ENCODE results near the gene POLL. TPM values are rescaled to one million over a fixed set of nuclear protein-coding genes. Genes with fewer than 3 reads are reported as not detected.

The POLL gene
- total and polyA plus RNA-seq, 2 of the 4 experiments (the other 2 are of a cell fraction), result 6.3 to 23.7 TPM

- no peak for TF ChIP-seq ELK1 (IDR thresholded peaks at IDR 0.05; ENCODE audit: borderline replicate concordance, low read depth, low read length)
- TF ChIP-seq MXI1 (IDR thresholded peaks at IDR 0.05; ENCODE audit: borderline replicate concordance, low read depth, low read length), result no peak
- no peak for TF ChIP-seq BHLHE40 (IDR thresholded peaks at IDR 0.05; ENCODE audit: low read depth, low read length)
- TF ChIP-seq RFX5 (IDR thresholded peaks at IDR 0.05; ENCODE audit: low read depth, low read length), result no peak
These were observed 37.9 kb upstream of the POLL start (continued) for GRCh38 chr10:101625821-101626412.

- Histone ChIP-seq H2AK5ac (ENCODE audit: low read depth, low read length) (no peak overlapping the region), H3K4me2 (ENCODE audit: low read depth, low read length) (no peak overlapping the region), H4K5ac (ENCODE audit: low read depth, low read length) (no peak overlapping the region), H3K27me3 (ENCODE audit: control insufficient read depth, insufficient read depth, low read length) (no peaks in the 10 kb centered on the region), H4K20me1 (ENCODE audit: insufficient read depth, low read length) (peaks cover 3% of the 10 kb centered on the region; the same call in 1 of the 2 replicates), H3K4me3 (ENCODE audit: insufficient read depth, low read depth, low read length) (no peak overlapping the region), H2BK5ac (ENCODE audit: low read depth, low read length, poor library complexity, severe bottlenecking) (no peak overlapping the region), H3K14ac (replicated peaks; ENCODE audit: low read depth, low read length) (no peak overlapping the region), H3K23ac (ENCODE audit: low read depth, low read length) (no peak overlapping the region), H4K91ac (ENCODE audit: insufficient read depth, low read depth, low read length) (no peak overlapping the region), H2BK20ac (ENCODE audit: low read depth, low read length) (no peak overlapping the region), H3K9me3 (ENCODE audit: control insufficient read depth, insufficient read depth, low read length) (no peaks in the 10 kb centered on the region), H2AFZ (replicated peaks; ENCODE audit: low read length, poor library complexity) (no peak overlapping the region), H3K18ac (ENCODE audit: low read depth, low read length) (no peak overlapping the region), H2BK120ac (ENCODE audit: low read depth, low read length) (no peak overlapping the region), H3K36me3 (ENCODE audit: control insufficient read depth, insufficient read depth, low read length) (peaks cover 4% of the 10 kb centered on the region), H3K9ac (ENCODE audit: low read depth, low read length) (no peak overlapping the region), H2AK9ac (replicated peaks; ENCODE audit: low read depth, low read length, poor library complexity) (no peak overlapping the region), H3K27ac (ENCODE audit: insufficient read depth, low read length) (no peak overlapping the region), H3K79me1 (ENCODE audit: low read depth in 1 of 2, low read length in 2 of 2) (no peaks in the 10 kb centered on the region), H3K4me1 (ENCODE audit: control insufficient read depth, insufficient read depth, low read length) (no peaks in the 10 kb centered on the region), H2BK15ac (ENCODE audit: low read depth, low read length) (no peak overlapping the region), H4K8ac (ENCODE audit: low read depth in 2 of 2, low read length in 2 of 2) (no peak overlapping the region), H3K9me1 (ENCODE audit: insufficient read depth, low read length) (peaks cover 1% of the 10 kb centered on the region; the same call in 1 of the 2 replicates), H3K4ac (ENCODE audit: low read depth, low read length) (no peak overlapping the region), H3K56ac (ENCODE audit: extremely low read depth, insufficient read depth, low read length) (no peak overlapping the region)
- dilution Hi-C loops (cut with HindIII; ENCODE audit: low sequenced_read_pairs, unreplicated experiment) (no loop called here), intact Hi-C loops (cut with micrococcal nuclease) (no loop called here), in situ Hi-C loops (cut with MboI; ENCODE audit: low sequenced_read_pairs) (no loop called here)
- BruUV-seq (replicated peaks), result no TSS peak
- POLR2A ChIA-PET (ENCODE audit: unreplicated experiment), result no interaction called here
- DNase-seq, result no peak
- CTCF ChIA-PET, result no interaction called here
- no peak for ATAC-seq (ENCODE audit: low read depth)
- 67% methylated on average over 1 of the region's 4 CpGs; no CpG with 5 or more reads in 1 of the 2 experiments for WGBS, 2 experiments (ENCODE audit: extremely low coverage in 2 of 2, insufficient read length in 1 of 2)
- no peak for TF ChIP-seq MXI1 (IDR thresholded peaks at IDR 0.05; ENCODE audit: borderline replicate concordance, low read depth, low read length)
- TF ChIP-seq CTCF (conservative IDR thresholded peaks at IDR 0.05; ENCODE audit: low read depth, low read length), result no peak
- no peak for TF ChIP-seq RAD21 (IDR thresholded peaks at IDR 0.05; ENCODE audit: low read length)
- no peak for TF ChIP-seq CEBPB (IDR thresholded peaks at IDR 0.05; ENCODE audit: low read depth, low read length)
- TF ChIP-seq CHD1 (IDR thresholded peaks at IDR 0.05; ENCODE audit: low read depth, low read length), result no peak
- TF ChIP-seq MAZ (IDR thresholded peaks at IDR 0.05; ENCODE audit: borderline replicate concordance, low read depth, low read length), result no peak
- no peak for TF ChIP-seq NFE2L2 (IDR thresholded peaks at IDR 0.05; ENCODE audit: low read depth, low read length)
- TF ChIP-seq MAFK (IDR thresholded peaks at IDR 0.05; ENCODE audit: low read depth, low read length), result no peak
- no peak for TF ChIP-seq USF2 (IDR thresholded peaks at IDR 0.05; ENCODE audit: low read depth, low read length)
- TF ChIP-seq RFX5 (IDR thresholded peaks at IDR 0.05; ENCODE audit: low read depth, low read length), result no peak
- TF ChIP-seq BHLHE40 (IDR thresholded peaks at IDR 0.05; ENCODE audit: low read depth, low read length), result no peak
These were observed 36.6 kb upstream of the POLL start for GRCh38 chr10:101624526-101625102.

All from IMR-90 (cell line).